Activated CD8-positive, alpha-beta memory T cell treated with anti-CD3 and anti-CD28 coated beads, Interleukin-2, amount 50 U/mL, for 24 hours (primary cell): ENCODE results near the gene WDR11.

ENCODE experiments used
- DNase-seq: peaks from one replicate; pipeline ENCODE4 v3.0.0-alpha.2; 2020; ENCODE audit errors: extremely low read depth

The WDR11 gene, protein sequence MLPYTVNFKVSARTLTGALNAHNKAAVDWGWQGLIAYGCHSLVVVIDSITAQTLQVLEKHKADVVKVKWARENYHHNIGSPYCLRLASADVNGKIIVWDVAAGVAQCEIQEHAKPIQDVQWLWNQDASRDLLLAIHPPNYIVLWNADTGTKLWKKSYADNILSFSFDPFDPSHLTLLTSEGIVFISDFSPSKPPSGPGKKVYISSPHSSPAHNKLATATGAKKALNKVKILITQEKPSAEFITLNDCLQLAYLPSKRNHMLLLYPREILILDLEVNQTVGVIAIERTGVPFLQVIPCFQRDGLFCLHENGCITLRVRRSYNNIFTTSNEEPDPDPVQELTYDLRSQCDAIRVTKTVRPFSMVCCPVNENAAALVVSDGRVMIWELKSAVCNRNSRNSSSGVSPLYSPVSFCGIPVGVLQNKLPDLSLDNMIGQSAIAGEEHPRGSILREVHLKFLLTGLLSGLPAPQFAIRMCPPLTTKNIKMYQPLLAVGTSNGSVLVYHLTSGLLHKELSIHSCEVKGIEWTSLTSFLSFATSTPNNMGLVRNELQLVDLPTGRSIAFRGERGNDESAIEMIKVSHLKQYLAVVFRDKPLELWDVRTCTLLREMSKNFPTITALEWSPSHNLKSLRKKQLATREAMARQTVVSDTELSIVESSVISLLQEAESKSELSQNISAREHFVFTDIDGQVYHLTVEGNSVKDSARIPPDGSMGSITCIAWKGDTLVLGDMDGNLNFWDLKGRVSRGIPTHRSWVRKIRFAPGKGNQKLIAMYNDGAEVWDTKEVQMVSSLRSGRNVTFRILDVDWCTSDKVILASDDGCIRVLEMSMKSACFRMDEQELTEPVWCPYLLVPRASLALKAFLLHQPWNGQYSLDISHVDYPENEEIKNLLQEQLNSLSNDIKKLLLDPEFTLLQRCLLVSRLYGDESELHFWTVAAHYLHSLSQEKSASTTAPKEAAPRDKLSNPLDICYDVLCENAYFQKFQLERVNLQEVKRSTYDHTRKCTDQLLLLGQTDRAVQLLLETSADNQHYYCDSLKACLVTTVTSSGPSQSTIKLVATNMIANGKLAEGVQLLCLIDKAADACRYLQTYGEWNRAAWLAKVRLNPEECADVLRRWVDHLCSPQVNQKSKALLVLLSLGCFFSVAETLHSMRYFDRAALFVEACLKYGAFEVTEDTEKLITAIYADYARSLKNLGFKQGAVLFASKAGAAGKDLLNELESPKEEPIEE

GRCh38 chr10:120850911-120851865 lies at the start of gene WDR11:
Gene WDR11 (plus strand): TSS chr10:120851362. CDS start chr10:120851421, 59 bp downstream.
- peak; percentile 60 for DNase-seq

GRCh38 chr10:120802935-120803334 lies 48.2 kb upstream of the WDR11 start:
- DNase-seq: no peak

DNA sequence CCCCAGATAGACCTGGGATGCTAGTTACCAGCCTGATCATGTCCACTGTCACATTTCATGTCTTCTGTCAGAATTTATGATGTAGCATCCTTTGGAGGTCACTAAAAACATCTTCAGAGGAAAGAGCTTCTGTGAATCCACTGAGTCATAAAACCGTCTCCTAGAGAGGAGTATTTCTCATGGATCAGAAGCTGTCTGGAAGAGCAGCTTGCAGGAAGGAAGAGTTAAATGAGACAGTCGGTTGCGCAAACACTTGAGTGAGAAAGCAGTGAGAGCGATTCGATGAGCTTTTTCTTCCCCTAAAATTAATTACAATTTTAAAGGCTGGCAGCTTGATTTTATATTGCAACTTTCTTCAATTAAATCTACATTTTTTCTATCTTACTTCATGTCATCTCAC lies 47.2 kb upstream of the WDR11 start:
- no peak for DNase-seq

GRCh38 chr10:120805014-120805812 lies 45.9 kb upstream of the WDR11 start:
- DNase-seq: no peak

GRCh38 chr10:120806081-120806480 lies 45.1 kb upstream of the WDR11 start:
- DNase-seq: no peak

DNA sequence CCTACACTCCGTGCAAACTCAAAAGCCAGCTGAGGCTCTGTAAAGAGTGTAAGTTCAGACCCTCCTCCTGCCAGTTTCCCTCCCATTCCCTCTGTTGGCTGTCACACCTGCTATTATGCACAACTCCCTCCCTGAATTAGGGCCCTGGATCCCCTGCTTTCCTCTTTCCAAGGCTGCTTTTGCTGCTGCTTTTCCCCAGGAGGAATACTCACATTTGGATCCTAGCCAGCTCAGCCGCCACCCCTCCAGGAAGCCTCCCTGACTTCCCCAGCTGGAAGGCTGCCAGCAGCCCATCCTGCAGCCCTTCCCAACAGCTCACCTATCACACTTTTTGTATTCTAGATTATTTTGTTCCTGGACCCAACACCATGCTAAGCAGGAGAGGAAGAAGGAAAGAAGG lies 40.9 kb upstream of the WDR11 start:
- DNase-seq: no peak

DNA sequence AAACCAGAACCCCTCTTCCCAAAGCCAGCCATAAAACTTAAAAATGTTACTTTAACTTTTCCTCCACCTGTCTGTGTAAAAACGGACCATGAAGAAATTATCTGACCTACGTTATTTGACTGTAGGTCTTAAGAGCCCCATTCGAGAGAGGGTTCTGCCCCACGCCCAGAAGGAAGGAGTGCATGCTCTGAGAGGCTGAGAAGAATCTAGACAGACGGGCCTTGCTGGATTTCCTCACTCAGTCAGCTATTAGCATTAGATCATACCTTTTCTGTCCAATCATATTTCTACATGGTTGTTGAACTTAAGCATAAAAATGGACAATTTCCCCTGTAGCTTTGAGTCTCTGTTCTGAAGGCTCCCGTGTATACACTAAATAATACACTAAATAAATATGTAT lies 38.1 kb upstream of the WDR11 start:
- DNase-seq: no peak

- no peak for DNase-seq
Measured at GRCh38 chr10:120818301-120818700, 32.9 kb upstream of the WDR11 start.

DNA sequence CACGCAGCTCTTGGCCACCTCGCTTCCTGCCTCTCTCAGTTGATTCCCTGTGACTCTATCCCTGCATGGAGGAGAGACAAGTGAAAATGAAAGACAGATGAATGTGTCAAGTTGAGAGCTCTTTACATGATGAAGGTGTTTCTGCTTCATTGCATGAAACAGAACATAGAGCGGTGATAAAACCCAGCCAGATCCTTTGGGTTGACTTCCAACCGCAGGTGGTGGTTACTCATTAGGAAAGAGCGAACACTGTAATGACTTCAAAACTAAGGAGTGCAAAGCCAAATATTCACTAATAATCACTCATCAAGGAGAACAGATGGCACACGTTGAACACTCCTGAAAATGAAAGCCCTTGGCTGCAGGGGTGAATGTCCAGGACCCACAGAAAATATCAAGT lies 31.8 kb upstream of the WDR11 start:
- no peak for DNase-seq

- no peak for DNase-seq
Measured at GRCh38 chr10:120823266-120823665, 27.9 kb upstream of the WDR11 start.

- DNase-seq: no peak
Measured at GRCh38 chr10:120824881-120825309, 26.3 kb upstream of the WDR11 start.

DNA sequence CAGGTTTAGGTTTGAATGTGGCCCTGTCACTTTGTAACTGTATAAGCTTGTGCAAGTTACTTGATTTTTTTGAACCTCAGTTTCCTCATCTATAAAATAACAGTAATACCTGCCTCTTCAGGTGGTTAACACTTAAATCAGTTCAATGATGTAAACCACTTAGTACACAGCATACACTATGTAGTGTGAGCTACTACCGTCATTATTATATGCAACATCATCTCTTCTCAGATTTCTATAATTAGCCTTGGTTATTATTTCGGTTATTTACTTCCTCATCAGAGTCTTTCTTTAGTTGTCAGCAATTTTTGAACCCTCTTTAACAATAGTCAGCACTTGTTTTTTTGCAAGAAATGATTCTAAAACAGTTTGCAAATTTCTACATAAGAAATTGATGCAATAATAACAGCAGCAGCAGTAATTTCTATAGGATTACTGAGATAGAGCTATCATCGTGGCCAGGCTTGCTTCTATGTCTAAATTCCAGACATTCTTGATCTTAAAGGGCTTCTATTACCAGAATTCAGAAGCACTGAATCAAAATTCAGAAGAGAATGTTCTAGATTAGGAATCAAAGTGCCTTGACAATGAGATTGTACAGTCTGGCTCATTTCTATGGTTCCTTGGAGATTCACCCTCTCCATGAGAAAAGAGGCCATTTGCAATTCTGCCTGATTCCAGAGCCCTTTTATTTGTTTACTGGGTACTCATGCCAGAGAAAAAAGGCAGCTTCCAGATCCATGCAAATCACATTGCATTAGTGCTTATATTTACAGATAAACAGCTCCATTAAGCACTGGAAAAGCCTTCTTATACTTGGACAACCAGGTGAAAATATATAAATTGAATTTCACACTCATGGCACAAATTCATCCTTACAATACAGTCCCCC lies 25.0 kb upstream of the WDR11 start:
- no peak for DNase-seq

- DNase-seq: no peak
Measured at GRCh38 chr10:120827251-120827875, 23.8 kb upstream of the WDR11 start.

GRCh38 chr10:120828763-120829319 lies 22.3 kb upstream of the WDR11 start:
- DNase-seq: no peak

- no peak for DNase-seq
Measured at GRCh38 chr10:120832106-120832505, 19.1 kb upstream of the WDR11 start.

DNA sequence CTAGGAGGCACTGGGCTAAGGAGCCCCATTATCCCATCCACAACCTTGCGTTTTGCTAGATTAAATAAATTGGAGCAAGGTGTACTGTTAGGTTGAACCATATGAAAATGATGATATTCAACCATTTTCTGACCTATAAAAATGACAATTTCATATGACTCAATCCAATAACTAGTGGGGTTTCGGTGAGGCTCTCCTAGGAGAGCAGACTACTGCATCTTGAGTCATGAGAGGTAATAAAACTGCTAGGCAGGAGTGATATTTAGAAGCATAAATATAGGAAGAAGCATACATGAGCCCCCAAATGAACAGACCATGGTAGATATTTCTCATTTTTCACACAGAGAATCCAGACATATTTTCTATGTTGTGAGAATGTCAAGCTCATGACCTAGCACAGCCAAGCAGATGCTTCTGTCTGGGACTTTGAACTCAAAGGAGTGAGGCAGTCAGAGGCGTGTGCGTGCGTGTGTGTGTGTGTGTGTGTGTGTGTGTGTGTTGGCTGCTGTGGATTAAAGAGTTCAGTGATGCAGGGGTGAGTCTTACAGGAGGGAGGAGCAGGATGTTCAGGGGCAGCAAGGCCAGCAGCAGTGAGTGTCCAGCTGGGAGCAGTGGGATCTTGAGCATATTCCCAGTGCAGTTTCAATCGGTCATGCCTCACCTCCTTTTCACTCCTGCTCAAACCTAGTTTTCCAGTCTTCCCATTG lies 17.8 kb upstream of the WDR11 start:
- DNase-seq: no peak

- DNase-seq: no peak
Measured at GRCh38 chr10:120835603-120836002, 15.6 kb upstream of the WDR11 start.

GRCh38 chr10:120838941-120839340 lies 12.2 kb upstream of the WDR11 start:
- no peak for DNase-seq
